ENCODE results near the gene NRGN. TPM values are rescaled to one million over a fixed set of nuclear protein-coding genes. Genes with fewer than 3 reads are reported as not detected.

The NRGN gene
- total RNA-seq, 1 experiment from 2014 or later: 0.45 TPM

DNA sequence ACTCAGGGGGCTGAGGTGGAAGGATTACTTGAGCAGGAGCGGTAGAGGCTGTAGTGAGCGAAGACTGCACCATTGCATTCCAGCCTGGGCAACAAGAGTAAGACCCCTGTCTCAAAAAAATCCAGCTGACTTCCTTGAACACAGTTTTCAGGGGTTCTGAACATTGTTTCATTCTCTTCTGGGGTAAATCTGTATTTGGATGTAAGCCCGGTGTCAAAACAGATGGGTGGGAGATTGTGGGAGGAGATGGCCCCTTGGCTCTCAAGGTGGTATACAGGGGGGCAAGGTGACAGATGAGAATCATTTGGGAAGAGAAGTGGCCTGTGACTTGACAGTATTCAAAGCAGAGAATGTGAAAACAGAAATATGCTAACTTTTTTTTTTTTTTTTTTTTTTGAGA, 17.6 kb downstream of the NRGN start:
- no peak for DNase-seq (ENCODE audit: low spot score)

DNA sequence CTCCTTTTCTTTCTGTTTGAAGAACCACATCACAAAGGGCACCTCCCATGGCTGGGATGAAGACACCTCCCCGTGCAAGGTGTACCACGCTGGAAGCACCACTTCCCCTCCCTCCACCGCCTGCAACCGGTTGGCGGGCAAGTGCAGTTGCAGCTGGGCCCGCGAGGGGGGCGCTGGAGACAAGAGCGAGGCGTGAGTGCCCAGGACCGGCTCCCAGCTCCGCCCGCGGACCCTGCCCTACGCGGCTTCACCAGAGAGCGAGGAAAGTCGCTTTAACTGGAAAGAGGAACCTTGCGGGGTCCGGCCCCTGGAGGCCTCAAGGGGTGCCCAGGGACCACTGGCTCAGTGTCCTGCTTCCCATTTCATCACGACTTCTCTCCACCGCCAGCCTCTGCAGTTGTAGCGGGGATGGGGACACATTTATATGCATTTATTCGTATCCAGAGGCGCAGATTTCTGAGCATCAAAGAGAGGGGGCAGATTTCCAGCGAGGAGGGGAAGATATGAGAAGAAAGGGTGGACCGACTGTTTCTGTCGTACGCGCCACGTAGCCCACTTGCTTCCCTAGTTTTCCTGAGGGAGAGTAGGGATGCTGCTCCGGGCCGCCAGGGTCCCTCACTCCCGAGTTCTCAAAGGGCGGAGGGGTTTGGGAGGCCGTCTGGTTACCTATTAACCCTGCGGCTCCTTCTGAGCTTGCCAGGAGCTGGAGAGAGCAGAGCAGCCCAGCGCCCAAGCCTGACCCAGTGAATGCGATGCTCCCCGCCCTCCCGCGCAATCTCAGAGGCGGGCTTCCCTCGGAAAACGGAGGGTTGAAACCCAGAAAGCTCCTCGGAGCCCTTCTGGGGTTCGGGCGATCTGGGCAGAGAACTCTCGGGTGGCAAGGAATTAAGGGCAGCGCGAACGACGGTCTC, 18.9 kb downstream of the NRGN start:
- no peak for DNase-seq (ENCODE audit: low spot score)

DNA sequence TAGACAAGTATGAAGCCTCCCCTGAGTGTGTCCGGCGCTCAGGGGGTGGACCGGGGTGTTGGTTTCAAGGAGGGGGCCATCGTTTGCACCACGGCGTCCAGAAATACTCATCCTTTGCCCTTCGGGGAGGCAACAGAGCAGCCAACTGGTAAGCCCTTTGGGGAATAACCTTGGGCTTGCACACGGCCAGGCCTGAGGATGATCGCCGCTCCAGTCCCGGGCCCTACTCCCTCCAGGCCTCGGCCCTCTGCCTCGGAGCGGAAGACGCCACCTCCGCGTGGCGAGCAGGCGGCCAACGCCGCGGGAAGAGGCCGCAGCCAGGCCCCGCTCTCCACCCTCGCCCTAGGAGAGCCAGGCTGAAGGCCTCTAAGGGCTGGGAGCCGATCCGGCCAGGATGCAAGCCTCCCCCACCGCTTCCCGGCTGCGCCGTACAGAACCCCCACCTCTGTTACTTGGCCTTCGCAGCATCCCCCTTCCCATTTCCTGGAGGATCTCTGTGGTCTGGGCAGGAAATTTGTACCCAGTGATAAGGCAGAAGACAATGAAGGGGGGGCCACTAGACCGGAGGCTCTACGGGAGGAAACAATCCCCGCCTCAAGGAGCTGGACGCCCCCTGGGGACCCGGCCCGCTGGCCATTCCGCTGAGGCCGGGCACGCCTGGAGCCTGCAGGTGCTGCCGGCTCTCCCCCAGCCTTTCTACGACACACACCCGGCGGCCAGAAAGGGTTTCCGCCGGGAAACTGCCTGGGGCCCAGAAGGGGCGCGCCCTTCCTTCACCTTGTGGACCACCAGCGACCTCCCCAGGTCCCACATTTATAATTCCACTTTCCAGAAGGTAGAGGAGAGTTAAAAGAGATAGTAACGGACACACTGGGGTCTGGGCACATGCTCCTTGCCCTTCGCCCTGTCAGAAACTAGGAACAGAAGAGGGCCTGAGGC, 19.8 kb downstream of the NRGN start:
- DNase-seq (ENCODE audit: low spot score): no peak

DNA sequence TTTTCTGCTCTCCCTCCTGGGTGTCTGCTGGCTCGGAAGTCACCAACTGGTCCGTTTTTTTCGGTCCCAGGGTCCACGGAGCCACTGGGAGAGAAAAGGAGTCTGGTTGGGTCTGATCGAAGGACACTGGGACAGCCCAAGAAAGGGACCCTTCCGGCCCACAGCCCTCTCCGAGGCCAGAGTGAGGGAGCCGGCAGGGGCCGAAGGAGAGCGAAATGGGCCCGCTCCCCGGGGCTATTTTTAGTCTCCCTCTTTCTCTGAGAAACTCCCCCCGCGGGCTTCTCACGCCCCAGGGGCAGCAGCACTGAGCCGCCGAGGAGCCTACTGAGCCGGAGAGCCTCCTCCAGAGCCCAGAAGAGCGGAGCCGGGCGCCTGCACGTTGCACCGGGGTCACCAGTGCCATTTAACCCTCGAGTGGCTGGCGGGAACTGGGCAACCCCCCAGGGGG, 20.5 kb downstream of the NRGN start:
- no peak for DNase-seq (ENCODE audit: low spot score)

DNA sequence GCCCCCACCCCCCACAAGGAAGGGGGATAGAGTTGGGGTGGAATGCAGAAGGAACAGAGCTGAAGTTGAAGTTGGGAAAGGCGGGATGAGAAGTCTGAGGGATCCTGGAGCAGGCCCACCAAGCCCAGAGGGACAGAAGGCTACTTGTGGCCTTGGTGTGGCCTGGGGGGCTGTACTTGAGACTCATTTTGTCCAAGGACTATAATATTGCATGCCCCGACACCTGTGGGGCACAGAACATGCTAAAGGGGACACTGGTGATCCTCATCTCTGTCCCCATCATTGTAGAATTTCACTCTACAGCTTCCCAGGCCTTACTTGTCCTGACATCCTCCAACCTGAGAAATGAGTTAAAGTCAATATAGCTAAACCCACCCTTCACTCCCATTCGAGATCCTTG, 21.1 kb downstream of the NRGN start:
- DNase-seq (ENCODE audit: low spot score): no peak

DNA sequence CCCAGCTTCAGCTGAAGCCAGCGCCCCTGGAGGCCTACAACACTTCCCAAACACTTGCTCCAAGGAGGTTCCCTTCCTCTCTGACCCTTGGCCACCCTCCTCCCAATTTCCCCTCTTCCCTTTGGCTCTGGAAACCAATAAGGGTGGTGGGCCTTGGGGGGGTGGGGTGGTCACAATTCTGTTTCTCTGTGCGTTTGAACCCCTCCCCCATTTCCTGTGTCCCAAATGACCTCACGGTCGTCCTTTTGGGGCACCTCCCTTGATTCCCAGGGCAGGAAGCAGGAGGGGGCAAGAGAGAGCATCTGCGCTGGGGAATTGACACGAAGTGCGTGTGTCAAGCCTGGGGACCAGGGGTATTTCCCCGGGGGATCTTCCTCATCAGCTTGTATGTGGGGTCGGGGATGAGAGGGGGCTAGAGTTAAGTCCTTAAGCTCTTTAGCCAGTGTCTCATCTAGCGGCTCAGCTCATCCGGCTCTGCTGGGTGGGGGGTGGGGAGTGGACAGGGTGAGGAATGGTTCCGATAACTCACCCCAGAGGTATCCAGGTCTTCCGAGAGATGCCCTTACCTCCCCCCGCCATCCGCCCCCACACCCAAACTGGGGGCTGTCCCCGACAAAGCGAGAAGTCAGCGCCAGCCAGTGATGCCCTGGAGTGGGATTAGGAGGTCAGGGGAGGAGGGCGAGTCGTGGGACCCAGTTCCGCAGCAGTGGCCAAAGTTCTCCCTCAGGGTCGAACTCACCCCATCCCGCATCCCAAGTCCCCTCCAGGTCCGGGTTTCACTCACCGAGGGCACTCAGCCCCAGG, 21.8 kb downstream of the NRGN start:
- DNase-seq (ENCODE audit: low spot score): no peak

DNA sequence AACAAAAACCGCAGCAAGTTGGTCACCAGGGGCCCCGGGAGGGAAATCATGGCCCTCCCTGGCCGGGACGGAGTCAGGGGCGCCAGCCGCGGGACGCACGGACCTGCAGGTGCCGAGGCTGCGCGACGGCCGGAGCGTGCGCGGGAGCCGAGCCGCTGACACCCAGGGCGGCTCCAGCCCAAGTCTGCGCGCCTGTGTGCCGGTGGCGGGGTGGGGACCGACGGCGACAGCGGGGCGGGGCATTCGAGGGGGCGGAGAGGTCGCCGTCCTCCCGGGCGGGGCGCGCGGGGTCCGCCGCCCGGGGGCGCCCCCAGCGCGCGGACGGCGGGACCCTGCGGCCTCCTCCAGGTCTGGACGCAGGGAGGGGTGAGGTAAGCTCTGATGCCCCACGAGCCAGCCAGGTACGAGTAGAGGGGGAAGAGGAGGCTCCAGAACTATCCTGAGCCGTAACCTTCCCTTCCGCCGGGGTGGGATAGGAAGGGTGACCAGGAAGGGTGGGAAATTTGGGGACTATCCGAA, 22.4 kb downstream of the NRGN start, which contains the start of gene ESAM:
TSS of gene ESAM (minus strand) at position 186 of the 519 bp plus-strand sequence. CDS start at position 50, 136 bp downstream.
- DNase-seq (ENCODE audit: low spot score): no peak

DNA sequence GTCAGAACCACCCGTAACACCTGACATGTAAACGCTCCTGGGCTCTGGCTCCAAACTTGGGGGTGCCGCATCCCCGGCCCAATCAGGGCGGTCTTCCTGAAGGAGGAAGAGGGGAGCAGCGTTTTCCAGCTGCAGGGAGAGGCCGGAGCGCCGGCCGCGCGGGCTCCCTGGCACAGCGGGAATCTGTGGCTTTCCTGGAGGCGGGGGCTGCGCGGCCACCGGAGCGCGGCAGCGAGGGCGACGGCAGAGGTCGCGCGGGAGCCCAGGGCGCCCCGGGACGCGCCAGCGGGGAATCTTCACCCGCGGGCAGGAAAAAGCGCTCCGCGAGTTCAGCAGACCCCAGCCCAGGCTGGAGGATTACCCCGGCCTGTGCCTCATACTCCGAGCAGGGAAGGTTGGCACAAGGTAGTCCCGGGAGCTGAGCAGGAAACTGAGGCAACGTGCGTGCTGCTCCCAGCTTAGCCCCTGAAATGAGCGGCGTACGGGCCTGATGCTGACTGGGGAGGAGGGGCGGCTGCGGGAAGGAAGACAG, 22.9 kb downstream of the NRGN start:
- no peak for DNase-seq (ENCODE audit: low spot score)

DNA sequence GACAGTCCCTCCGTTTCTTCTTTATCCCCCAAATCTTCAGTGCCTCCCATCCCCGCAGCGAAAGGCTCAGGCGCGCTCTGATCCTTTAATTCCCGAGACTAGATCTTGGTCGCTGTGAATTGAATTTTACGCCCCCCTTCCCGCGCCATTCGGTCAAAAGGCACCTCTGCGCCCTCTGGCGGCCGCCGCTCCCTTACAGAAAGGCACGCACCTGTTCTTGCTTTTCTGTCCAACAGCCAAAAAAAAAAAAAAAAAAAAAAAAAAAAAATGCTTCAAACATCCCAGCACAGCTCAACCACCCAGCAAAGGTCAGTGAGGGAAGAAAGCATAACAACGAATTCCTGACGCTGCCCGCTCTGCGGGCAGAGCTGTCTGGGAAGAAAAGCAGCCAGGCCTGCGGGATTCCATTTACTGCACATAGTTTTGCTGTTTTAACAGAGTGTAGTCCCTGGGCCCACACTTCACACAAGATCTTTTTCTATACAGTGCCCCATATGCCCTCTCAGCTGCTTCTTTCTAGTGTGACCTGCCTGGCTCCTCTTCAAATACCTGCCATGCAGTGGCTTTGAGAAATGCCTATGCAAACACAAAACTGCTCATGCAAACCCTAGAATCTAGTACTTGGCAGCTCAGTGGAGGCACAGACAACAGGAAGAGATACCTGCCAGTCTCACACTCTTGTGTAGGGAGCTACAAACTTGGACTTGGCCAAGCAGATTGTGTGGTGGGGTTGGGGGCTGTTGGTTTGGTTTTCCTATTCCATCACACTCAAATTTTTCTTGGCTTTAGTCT, 23.6 kb downstream of the NRGN start:
- peak; percentile 21 for DNase-seq (ENCODE audit: low spot score)

DNA sequence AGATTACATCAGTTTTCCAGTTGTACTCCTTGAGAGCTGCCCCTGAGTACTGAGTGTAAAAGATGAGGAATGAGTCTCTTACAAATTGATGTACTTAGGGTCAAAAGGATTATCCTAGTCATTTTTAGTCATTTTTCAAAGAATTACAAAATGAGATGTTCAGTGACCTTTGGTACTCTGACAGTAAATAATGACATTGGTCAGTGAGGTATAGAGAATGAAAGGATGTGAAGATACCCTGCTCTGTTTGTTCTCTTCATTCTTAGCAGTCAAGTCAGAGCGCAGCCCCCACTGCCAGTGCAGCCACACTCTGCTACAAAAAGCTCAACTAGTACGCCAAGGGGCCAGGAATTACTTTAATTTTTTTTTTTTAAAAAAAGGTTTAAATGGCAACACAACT, 26.4 kb downstream of the NRGN start:
- no peak for DNase-seq (ENCODE audit: low spot score)

DNA sequence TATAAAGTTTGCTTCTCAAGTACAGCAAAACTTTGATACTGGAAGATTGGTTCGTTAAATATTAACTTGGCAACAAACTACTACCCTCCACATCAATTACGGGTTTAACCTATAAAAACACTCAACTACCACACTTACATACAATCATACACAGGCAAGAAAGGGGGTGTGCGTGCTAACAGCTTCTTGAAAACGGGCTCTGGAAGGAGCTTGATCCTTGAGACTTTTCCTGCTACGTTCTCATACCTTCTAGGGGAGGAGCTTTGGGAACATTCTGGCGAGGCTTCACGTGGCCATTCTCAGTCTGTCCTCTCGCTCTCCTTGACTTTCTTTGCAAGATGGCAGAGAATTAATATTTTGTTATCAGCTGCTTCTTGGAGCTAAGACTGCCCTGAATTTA, 29.2 kb downstream of the NRGN start:
- DNase-seq (ENCODE audit: low spot score): no peak

DNA sequence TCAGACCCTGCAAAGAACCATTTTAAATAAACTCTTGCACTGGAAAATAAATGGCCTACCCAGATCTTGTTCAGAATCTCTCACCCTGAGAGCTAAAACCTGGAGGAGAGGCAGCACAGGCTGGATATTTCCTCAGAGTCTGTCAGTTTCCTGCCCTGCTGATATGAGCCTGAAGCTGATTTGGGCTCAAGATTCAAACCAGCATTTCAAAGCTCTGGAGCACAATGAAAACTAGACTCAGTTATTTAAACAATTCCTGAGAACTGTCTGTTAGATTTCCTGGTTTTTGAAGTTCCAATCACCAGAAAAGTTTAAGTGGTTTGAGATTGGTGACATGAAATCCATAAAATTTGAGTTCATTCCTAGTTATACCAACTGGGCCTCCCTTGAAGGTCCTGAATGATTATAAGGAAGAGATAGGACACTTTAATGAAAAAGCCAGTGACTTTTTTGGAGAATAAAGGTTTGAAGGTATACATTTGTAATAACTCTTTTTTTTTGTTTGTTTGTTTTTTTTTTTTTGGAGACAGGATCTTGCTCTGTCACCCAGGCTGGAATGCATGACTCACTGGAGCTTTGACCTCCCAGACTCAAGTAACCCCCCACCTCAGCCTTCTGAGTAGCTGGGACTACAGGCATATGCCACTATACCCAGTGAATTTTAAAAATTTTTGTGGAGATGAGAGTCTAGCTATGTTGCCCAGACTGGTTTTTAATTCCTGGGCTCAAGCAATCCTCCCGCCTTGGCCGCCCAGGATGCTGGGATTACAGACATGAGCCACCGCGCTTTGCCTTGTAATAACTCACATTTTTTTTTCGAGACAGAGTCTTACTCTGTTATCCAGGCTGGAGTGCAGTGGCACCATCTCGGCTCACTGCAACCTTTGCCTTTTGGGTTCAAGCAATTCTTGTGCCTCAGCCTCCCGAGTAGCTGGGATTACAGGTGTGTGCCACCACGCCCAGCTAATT, 30.3 kb downstream of the NRGN start:
- peak; percentile 79 for DNase-seq (ENCODE audit: low spot score)

DNA sequence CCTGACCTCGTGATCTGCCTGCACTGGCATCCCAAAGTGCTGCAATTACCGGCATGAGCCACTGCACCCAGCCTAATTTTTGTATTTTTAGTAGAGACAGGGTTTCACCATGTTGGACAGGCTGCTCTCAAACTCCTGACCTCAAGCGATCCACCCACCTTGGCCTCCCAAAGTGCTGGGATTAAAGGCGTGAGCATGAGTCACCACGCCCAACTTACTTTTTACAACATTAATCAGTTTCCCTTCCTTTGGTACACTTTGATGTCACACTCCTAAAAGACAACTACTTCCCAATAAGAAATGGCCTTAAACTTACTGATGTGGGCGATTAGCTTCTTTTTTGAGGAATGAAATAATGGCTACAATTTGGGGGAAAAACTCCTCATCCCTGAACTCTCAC, 31.2 kb downstream of the NRGN start:
- peak; percentile 56 for DNase-seq (ENCODE audit: low spot score)

DNA sequence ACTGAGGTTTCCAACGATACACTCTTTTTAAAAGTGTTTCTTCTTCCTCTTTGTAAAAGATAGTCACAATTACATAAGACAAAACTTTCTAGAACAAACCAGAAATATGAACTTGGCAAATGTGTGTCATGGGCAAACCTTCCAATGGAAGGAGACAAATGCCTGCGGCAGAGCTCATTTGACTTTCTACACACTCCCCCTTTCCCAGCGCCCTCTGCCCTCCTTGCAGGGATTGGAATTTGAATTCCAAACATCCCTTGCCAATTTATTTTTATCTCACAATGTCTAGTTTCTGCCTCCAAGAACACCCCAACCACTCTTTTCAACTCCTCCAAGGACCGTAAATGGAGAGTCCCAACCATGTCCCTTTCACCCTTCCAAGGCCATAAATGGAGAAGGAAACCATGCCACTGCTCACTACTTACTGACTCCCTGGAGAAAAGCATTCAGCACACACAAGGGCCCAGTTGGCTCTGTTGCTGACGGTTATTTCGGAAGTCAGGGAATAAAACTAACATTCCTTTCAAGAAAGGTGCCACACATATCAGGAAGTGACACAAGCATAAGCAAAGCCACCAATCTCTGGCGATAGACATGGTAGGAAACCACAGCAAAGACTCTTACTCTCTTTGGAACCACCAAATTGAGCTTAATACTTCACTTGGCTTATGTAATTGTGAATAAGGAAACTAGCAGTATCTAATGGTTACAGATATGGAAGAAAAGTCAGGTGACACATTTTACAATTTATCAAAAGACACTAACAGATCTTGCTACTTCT, 37.3 kb downstream of the NRGN start:
- no peak for DNase-seq (ENCODE audit: low spot score)

DNA sequence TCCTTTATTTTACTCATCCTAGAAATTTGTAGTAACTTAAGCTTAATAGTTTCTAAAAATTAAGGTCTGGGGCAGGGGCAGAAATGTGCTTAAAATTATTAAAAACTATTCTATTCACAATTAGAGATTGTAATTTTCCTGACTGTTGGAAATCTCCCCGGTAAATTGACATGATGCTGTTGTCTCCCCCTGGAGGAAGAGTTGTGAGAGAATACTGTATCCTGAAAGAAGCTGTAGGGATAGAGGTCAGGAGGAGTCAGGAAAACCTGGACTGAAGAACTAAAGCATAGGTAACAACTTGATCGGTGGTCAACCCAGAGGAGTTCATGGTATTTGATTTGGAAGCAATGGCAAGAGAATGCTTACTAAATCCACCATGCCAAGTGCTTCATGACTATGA, 38.5 kb downstream of the NRGN start:
- DNase-seq (ENCODE audit: low spot score): no peak

DNA sequence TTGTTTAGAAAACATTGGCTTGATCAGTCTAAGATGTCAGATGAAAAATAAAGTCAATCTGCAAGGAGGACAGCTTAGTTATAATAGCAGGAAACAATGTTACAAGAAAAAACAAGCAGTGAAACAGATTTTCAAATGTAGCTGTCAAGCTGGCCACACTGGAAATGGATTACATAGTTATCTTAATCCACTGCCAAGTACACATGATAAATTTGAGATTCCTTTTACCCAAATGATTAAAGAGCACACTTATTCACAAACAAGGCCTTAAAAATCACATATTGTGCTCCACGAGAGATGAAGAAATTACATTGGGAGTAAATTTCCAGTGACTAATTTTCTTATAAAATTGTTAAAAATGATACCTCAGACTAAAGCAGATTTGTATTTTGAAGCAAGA, 39.8 kb downstream of the NRGN start:
- DNase-seq (ENCODE audit: low spot score): no peak

DNA sequence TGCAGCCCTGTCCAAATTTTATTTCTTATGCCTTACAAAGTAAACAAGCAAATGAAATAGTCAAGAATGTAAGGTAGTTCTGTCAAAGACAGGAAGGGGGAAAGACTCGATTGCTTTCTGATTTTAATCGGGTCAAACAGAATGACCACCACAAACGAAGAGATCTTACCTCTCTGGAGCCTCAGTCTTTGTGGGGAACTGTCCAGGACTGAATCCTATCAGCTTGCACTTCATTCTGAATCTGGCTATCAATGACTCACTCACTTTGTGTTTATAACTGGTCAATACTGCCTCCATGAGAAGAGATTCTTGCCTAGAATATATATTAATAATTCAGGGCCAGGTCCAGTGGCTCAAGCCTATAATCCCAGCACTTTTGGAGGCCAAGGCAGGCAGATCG, 43.3 kb downstream of the NRGN start:
- no peak for DNase-seq (ENCODE audit: low spot score)

DNA sequence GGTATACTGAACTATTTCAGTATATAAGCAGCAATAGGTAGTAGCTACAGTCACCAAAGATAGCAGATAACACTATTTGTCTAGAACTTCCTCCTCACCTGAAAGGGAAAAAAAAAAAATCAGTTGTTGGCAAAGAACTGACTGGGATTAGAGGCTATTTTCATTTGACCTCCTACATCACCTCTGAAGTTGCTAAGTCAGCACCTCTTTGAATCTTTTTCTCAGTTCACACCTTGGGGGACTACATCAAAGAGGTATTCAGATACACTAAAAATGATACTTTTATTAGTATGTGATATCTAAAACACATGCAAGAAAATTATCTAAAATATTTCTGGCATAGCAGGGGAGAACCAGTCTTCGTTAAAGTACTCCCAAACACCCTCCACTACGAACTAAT, 44.3 kb downstream of the NRGN start:
- no peak for DNase-seq (ENCODE audit: low spot score)
